ENCODE measurements around the gene ELF4.

Gene ELF4

DNA sequence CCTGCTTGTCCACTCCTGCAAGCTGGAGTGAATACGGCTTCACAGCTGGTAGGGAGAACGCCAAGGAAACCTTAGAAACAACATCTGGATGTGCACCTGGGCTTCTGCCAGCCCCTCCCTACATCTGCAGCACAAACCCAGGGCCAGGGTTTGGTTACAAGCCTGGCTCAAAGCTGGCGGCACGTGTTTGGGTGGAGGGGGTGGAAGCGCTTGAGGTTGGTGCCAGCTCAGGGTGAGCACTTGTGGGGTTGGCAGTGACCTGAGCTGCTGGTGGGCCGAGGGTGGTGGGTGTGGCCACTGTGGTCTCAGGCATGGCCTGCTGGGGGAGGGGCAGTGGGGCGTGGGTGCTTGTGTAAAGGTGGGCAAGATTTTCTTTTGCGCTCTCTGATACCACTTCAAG lies 15.6 kb downstream of the ELF4 start:
- no peak for DNase-seq
- H3K14ac ChIP-seq (ENCODE audit: low read length), result no peak overlapping the region
- H3K4me2 ChIP-seq (ENCODE audit: low read length), result no peak overlapping the region
- H4K91ac ChIP-seq (ENCODE audit: low read depth, low read length), result no peak overlapping the region
- peaks cover 25 to 31% of the 10 kb centered on the region in 2 experiments for H3K4me1 ChIP-seq (ENCODE audit: control insufficient read depth in 1 of 2, insufficient read depth in 2 of 2, low read length in 2 of 2)
- H4K12ac ChIP-seq (ENCODE audit: low read depth, low read length), result no peak overlapping the region
- no peak overlapping the region for H3K23ac ChIP-seq (ENCODE audit: low read length)
- peaks cover 1% of the 10 kb centered on the region for H3K79me2 ChIP-seq (ENCODE audit: control insufficient read depth, insufficient read depth, low read length, poor library complexity)
- H2BK120ac ChIP-seq (ENCODE audit: insufficient read depth, low read length, poor library complexity), result no peak overlapping the region
- peak overlapping the region; percentile 6 for H3K18ac ChIP-seq (ENCODE audit: low read length)
- peak overlapping the region; percentile 69 for H3K4ac ChIP-seq (ENCODE audit: low read depth, low read length)
- H2BK5ac ChIP-seq (ENCODE audit: low read depth, low read length, poor library complexity), result no peak overlapping the region
- no peak overlapping the region for H2AK5ac ChIP-seq (ENCODE audit: low read length)
- H3K9me3 ChIP-seq (ENCODE audit: insufficient read depth, low read depth, low read length), result no peaks in the 10 kb centered on the region
- no CpG with 5 or more reads among the region's 8 CpGs for WGBS (ENCODE audit: extremely low coverage, insufficient coverage, insufficient read length)
- no peaks in the 10 kb centered on the region for H3K27me3 ChIP-seq (ENCODE audit: insufficient read depth, low read length)
- H2AFZ ChIP-seq (ENCODE audit: insufficient read depth, low read length, poor library complexity), result no peak overlapping the region
- no peak overlapping the region for H3K27ac ChIP-seq (ENCODE audit: low read depth, low read length)
- peaks cover 3 to 4% of the 10 kb centered on the region in 2 experiments for H3K36me3 ChIP-seq (ENCODE audit: control insufficient read depth in 1 of 2, insufficient read depth in 2 of 2, low read length in 2 of 2)
- peaks cover 10% of the 10 kb centered on the region for H3K79me1 ChIP-seq (ENCODE audit: low read length)
- H3K9ac ChIP-seq (ENCODE audit: low read length), result no peak overlapping the region
- no peak overlapping the region for H2BK12ac ChIP-seq (ENCODE audit: low read length)
- H3K4me3 ChIP-seq (ENCODE audit: low read depth, low read length), result no peak overlapping the region
- H4K8ac ChIP-seq (ENCODE audit: low read depth, low read length), result no peak overlapping the region

GRCh38 chrX:130093271-130093670 lies 17.0 kb downstream of the ELF4 start:
- H3K36me3 ChIP-seq (ENCODE audit: control insufficient read depth in 1 of 2, insufficient read depth in 2 of 2, low read length in 2 of 2), result peaks cover 3 to 4% of the 10 kb centered on the region in 2 experiments
- H4K8ac ChIP-seq (ENCODE audit: low read depth, low read length), result no peak overlapping the region
- no CpG with 5 or more reads among the region's 2 CpGs for WGBS (ENCODE audit: extremely low coverage, insufficient coverage, insufficient read length)
- no peak overlapping the region for H2AFZ ChIP-seq (ENCODE audit: insufficient read depth, low read length, poor library complexity)
- H3K79me2 ChIP-seq (ENCODE audit: control insufficient read depth, insufficient read depth, low read length, poor library complexity), result peaks cover 1% of the 10 kb centered on the region
- H3K27me3 ChIP-seq (ENCODE audit: insufficient read depth, low read length), result no peaks in the 10 kb centered on the region
- no peak overlapping the region for H3K4ac ChIP-seq (ENCODE audit: low read depth, low read length)
- H2AK5ac ChIP-seq (ENCODE audit: low read length), result no peak overlapping the region
- no peak overlapping the region for H2BK12ac ChIP-seq (ENCODE audit: low read length)
- peaks cover 6% of the 10 kb centered on the region for H3K79me1 ChIP-seq (ENCODE audit: low read length)
- no peak overlapping the region for H3K14ac ChIP-seq (ENCODE audit: low read length)
- peaks cover 18 to 23% of the 10 kb centered on the region in 2 experiments for H3K4me1 ChIP-seq (ENCODE audit: control insufficient read depth in 1 of 2, insufficient read depth in 2 of 2, low read length in 2 of 2)
- no peaks in the 10 kb centered on the region for H3K9me3 ChIP-seq (ENCODE audit: insufficient read depth, low read depth, low read length)
- no peak overlapping the region for H4K91ac ChIP-seq (ENCODE audit: low read depth, low read length)
- H3K9ac ChIP-seq (ENCODE audit: low read length), result no peak overlapping the region
- DNase-seq, result no peak
- H3K4me2 ChIP-seq (ENCODE audit: low read length), result no peak overlapping the region
- no peak overlapping the region for H4K12ac ChIP-seq (ENCODE audit: low read depth, low read length)
- no peak overlapping the region for H2BK120ac ChIP-seq (ENCODE audit: insufficient read depth, low read length, poor library complexity)
- no peak overlapping the region for H3K18ac ChIP-seq (ENCODE audit: low read length)
- H3K27ac ChIP-seq (ENCODE audit: low read depth, low read length), result no peak overlapping the region
- no peak overlapping the region for H2BK5ac ChIP-seq (ENCODE audit: low read depth, low read length, poor library complexity)
- no peak overlapping the region for H3K4me3 ChIP-seq (ENCODE audit: low read depth, low read length)
- no peak overlapping the region for H3K23ac ChIP-seq (ENCODE audit: low read length)

DNA sequence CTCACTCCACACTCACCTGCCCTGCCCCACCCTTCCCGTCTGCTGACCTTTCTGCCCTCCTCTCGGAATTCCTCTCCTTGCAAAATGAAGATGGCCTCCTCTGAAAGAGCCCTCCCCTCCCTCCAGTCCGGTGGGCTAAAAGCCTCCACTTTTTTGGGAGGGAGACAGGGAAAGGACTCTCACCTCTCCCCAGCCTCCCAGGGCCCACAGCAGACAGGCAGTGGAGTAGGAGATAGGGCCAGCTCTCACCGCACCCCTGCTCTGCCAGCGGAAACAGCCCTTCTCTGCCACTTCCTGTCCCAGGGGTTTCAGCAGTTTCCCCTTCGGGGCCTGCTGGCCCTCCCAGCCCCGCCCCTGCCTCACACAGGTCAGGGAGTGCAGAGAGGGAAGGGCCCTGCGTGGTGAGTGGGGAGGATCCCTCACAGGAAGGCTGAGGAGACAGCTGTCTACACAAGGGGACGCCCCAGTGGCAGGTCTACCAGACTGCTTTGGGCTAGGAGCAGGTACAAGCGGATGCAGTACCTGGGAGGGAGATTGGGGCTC lies 18.2 kb downstream of the ELF4 start:
- no peaks in the 10 kb centered on the region for H3K9me3 ChIP-seq (ENCODE audit: insufficient read depth, low read depth, low read length)
- H2AK5ac ChIP-seq (ENCODE audit: low read length), result no peak overlapping the region
- peak overlapping the region; percentile 14 for H3K4ac ChIP-seq (ENCODE audit: low read depth, low read length)
- H2BK5ac ChIP-seq (ENCODE audit: low read depth, low read length, poor library complexity), result no peak overlapping the region
- no peak overlapping the region for H4K91ac ChIP-seq (ENCODE audit: low read depth, low read length)
- no peak overlapping the region for H4K8ac ChIP-seq (ENCODE audit: low read depth, low read length)
- H3K27me3 ChIP-seq (ENCODE audit: insufficient read depth, low read length), result no peaks in the 10 kb centered on the region
- no peak overlapping the region for H3K4me2 ChIP-seq (ENCODE audit: low read length)
- no peak overlapping the region for H3K27ac ChIP-seq (ENCODE audit: low read depth, low read length)
- H3K14ac ChIP-seq (ENCODE audit: low read length), result no peak overlapping the region
- WGBS (ENCODE audit: extremely low coverage, insufficient coverage, insufficient read length), result no CpG with 5 or more reads among the region's 10 CpGs
- no peak overlapping the region for H3K9ac ChIP-seq (ENCODE audit: low read length)
- no peak overlapping the region for H2BK120ac ChIP-seq (ENCODE audit: insufficient read depth, low read length, poor library complexity)
- H3K79me1 ChIP-seq (ENCODE audit: low read length), result peaks cover 2% of the 10 kb centered on the region
- peak overlapping the region; percentile 18 for H4K12ac ChIP-seq (ENCODE audit: low read depth, low read length)
- peaks cover 10 to 14% of the 10 kb centered on the region in 2 experiments for H3K4me1 ChIP-seq (ENCODE audit: control insufficient read depth in 1 of 2, insufficient read depth in 2 of 2, low read length in 2 of 2)
- no peak overlapping the region for H3K18ac ChIP-seq (ENCODE audit: low read length)
- no peaks in the 10 kb centered on the region for H3K79me2 ChIP-seq (ENCODE audit: control insufficient read depth, insufficient read depth, low read length, poor library complexity)
- no peak overlapping the region for H3K4me3 ChIP-seq (ENCODE audit: low read depth, low read length)
- H2BK12ac ChIP-seq (ENCODE audit: low read length), result no peak overlapping the region
- H3K36me3 ChIP-seq (ENCODE audit: control insufficient read depth in 1 of 2, insufficient read depth in 2 of 2, low read length in 2 of 2), result peaks cover 3 to 4% of the 10 kb centered on the region in 2 experiments
- H3K23ac ChIP-seq (ENCODE audit: low read length), result no peak overlapping the region
- H2AFZ ChIP-seq (ENCODE audit: insufficient read depth, low read length, poor library complexity), result no peak overlapping the region
- peak in 1 of 2 donors; percentile 43 for DNase-seq

GRCh38 chrX:130090364-130090763 lies 19.9 kb downstream of the ELF4 start:
- Histone ChIP-seq H4K91ac (ENCODE audit: low read depth, low read length) (no peak overlapping the region), H3K4me2 (ENCODE audit: low read length) (no peak overlapping the region), H3K79me2 (ENCODE audit: control insufficient read depth, insufficient read depth, low read length, poor library complexity) (no peaks in the 10 kb centered on the region), H2BK12ac (ENCODE audit: low read length) (no peak overlapping the region), H2BK120ac (ENCODE audit: insufficient read depth, low read length, poor library complexity) (no peak overlapping the region), H3K4ac (ENCODE audit: low read depth, low read length) (peak overlapping the region; percentile 55), H4K12ac (ENCODE audit: low read depth, low read length) (no peak overlapping the region), H3K4me1 (ENCODE audit: control insufficient read depth in 1 of 2, insufficient read depth in 2 of 2, low read length in 2 of 2) (peaks cover 17 to 27% of the 10 kb centered on the region in 2 experiments), H3K4me3 (ENCODE audit: low read depth, low read length) (no peak overlapping the region), H3K23ac (ENCODE audit: low read length) (no peak overlapping the region), H3K14ac (ENCODE audit: low read length) (no peak overlapping the region), H3K79me1 (ENCODE audit: low read length) (peaks cover 7% of the 10 kb centered on the region), H3K36me3 (ENCODE audit: control insufficient read depth in 1 of 2, insufficient read depth in 2 of 2, low read length in 2 of 2) (peaks cover 3 to 4% of the 10 kb centered on the region in 2 experiments), H2AFZ (ENCODE audit: insufficient read depth, low read length, poor library complexity) (no peak overlapping the region), H3K18ac (ENCODE audit: low read length) (peak overlapping the region; percentile 75), H2AK5ac (ENCODE audit: low read length) (no peak overlapping the region), H3K9me3 (ENCODE audit: insufficient read depth, low read depth, low read length) (no peaks in the 10 kb centered on the region), H3K27ac (ENCODE audit: low read depth, low read length) (no peak overlapping the region), H2BK5ac (ENCODE audit: low read depth, low read length, poor library complexity) (no peak overlapping the region), H3K9ac (ENCODE audit: low read length) (no peak overlapping the region), H3K27me3 (ENCODE audit: insufficient read depth, low read length) (no peaks in the 10 kb centered on the region), H4K8ac (ENCODE audit: low read depth, low read length) (no peak overlapping the region)
- no peak for DNase-seq
- WGBS (ENCODE audit: extremely low coverage, insufficient coverage, insufficient read length), result no CpG with 5 or more reads among the region's 3 CpGs
